OCI-LY1 (cell line): ENCODE results near the gene CLTC.

Experiments
- H2AFZ ChIP-seq: fragments of 200-600 bp; sonication (generic), shearing (Covaris generic); 2 replicates; pipeline ENCODE4 v1.6.0; 2014; ENCODE audit warnings: antibody characterized with exemption, mild to moderate bottlenecking, low read length
- H3F3A ChIP-seq: fragments of 200-600 bp; sonication (generic), shearing (Covaris generic); 2 replicates; pipeline ENCODE4 v1.6.0; 2014; ENCODE audit warnings: mild to moderate bottlenecking, antibody characterized with exemption, low read length, moderate library complexity; ENCODE audit not compliant: insufficient read depth
- H3K27ac ChIP-seq: fragments of 200-600 bp; sonication (generic); 2 replicates; pipeline ENCODE4 v1.5.1; 2014; ENCODE audit warnings: low read length, mixed run types, mild to moderate bottlenecking, low read depth; ENCODE audit not compliant: poor library complexity, severe bottlenecking
- H3K27me3 ChIP-seq: fragments of 200-600 bp; sonication (generic); 2 replicates; pipeline ENCODE4 v1.6.0; 2014; ENCODE audit warnings: antibody characterized with exemption, mild to moderate bottlenecking, low read length, moderate library complexity; ENCODE audit not compliant: insufficient read depth
- H3K36me3 ChIP-seq: fragments of 200-600 bp; sonication (generic); 2 replicates; pipeline ENCODE4 v1.6.1; 2014; ENCODE audit warnings: mild to moderate bottlenecking, antibody characterized with exemption, low read length, moderate library complexity, mixed read lengths; ENCODE audit not compliant: insufficient read depth
- H3K4me1 ChIP-seq: fragments of 200-600 bp; sonication (generic); 2 replicates; pipeline ENCODE4 v1.5.1; 2014; ENCODE audit warnings: mild to moderate bottlenecking, low read length, moderate library complexity; ENCODE audit not compliant: insufficient read depth, severe bottlenecking
- H3K4me2 ChIP-seq: fragments of 200-600 bp; sonication (generic), shearing (Covaris generic); 2 replicates; pipeline ENCODE4 v1.6.1; 2014; ENCODE audit warnings: low read length
- H3K4me3 ChIP-seq: fragments of 200-600 bp; sonication (generic); 2 replicates; pipeline ENCODE4 v1.5.1; 2014; ENCODE audit warnings: low read length, low read depth, mild to moderate bottlenecking, mixed read lengths; ENCODE audit not compliant: poor library complexity, severe bottlenecking
- H3K79me2 ChIP-seq: fragments of 200-600 bp; shearing (Covaris generic); 2 replicates; pipeline ENCODE4 v1.6.1; 2016; ENCODE audit warnings: mixed run types, low read length, mixed read lengths; ENCODE audit not compliant: insufficient read depth
- H3K9ac ChIP-seq: fragments of 200-600 bp; sonication (generic), shearing (Covaris generic); 2 replicates; pipeline ENCODE4 v1.6.1; 2014; ENCODE audit warnings: mild to moderate bottlenecking, low read length, mixed read lengths
- H3K9me2 ChIP-seq: fragments of 200-600 bp; sonication (generic), shearing (Covaris generic); 2 replicates; pipeline ENCODE4 v1.6.1; 2014; ENCODE audit warnings: low read depth, mild to moderate bottlenecking, low read length, mixed read lengths
- H3K9me3 ChIP-seq: fragments of 200-600 bp; shearing (Covaris generic); 2 replicates; pipeline ENCODE4 v1.6.1; 2014; ENCODE audit warnings: low read length, mixed read lengths
- H4K20me1 ChIP-seq: fragments of 200-600 bp; sonication (generic), shearing (Covaris generic); 2 replicates; pipeline ENCODE4 v1.6.0; 2016; ENCODE audit warnings: mild to moderate bottlenecking, low read length; ENCODE audit not compliant: insufficient read depth
- EZH2 ChIP-seq: fragments of 200-600 bp; sonication (generic), shearing (Covaris generic); IDR thresholded peaks from 2 replicates; pipeline ENCODE4 v1.8.0; 2017; ENCODE audit warnings: borderline replicate concordance, mixed run types, mild to moderate bottlenecking, antibody characterized with exemption, low read length, moderate library complexity, mixed read lengths
- TF ChIP-seq, protein P1 (sequence below): fragments of 200-600 bp; sonication (generic), shearing (Covaris generic); IDR thresholded peaks from 2 replicates; pipeline ENCODE4 v1.5.1; 2017; ENCODE audit warnings: mild to moderate bottlenecking, antibody characterized with exemption, low read length, moderate library complexity, mixed read lengths

CLTC gene

DNA sequence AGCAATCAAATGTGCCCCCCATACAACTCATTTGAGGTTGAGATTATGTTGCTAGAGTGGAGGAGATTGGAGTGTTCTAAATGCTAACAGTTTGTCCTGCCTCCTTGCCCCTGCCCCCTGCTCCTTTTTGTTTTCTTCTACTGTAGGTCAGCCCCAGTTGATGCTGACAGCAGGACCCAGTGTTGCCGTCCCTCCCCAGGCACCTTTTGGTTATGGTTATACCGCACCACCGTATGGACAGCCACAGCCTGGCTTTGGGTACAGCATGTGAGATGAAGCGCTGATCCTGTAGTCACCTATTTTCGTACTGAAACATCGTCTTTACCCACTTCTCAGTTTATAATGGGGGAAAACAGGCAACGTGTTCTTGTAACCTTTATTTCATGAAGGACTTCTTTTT, 73.9 kb downstream of the CLTC start:
- Histone ChIP-seq H3K79me2 (peaks cover 39% of the 10 kb centered on the region), H3K9me3 (no peaks in the 10 kb centered on the region), H3K27me3 (no peaks in the 10 kb centered on the region), H3K4me3 (no peak overlapping the region), H3K27ac (no peak overlapping the region), H4K20me1 (0 out of 2 replicates have a peak, but pooled peaks cover 3% of the 10 kb centered on the region), H3F3A (0 out of 2 replicates have a peak, but pooled peaks cover 5% of the 10 kb centered on the region), H2AFZ (no peak overlapping the region), H3K4me1 (no peaks in the 10 kb centered on the region), H3K36me3 (peaks cover 94% of the 10 kb centered on the region), H3K9me2 (no peaks in the 10 kb centered on the region), H3K9ac (no peak overlapping the region), H3K4me2 (no peak overlapping the region)
- TF ChIP-seq, protein P1, sequence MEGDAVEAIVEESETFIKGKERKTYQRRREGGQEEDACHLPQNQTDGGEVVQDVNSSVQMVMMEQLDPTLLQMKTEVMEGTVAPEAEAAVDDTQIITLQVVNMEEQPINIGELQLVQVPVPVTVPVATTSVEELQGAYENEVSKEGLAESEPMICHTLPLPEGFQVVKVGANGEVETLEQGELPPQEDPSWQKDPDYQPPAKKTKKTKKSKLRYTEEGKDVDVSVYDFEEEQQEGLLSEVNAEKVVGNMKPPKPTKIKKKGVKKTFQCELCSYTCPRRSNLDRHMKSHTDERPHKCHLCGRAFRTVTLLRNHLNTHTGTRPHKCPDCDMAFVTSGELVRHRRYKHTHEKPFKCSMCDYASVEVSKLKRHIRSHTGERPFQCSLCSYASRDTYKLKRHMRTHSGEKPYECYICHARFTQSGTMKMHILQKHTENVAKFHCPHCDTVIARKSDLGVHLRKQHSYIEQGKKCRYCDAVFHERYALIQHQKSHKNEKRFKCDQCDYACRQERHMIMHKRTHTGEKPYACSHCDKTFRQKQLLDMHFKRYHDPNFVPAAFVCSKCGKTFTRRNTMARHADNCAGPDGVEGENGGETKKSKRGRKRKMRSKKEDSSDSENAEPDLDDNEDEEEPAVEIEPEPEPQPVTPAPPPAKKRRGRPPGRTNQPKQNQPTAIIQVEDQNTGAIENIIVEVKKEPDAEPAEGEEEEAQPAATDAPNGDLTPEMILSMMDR, result no peak
- no peak for TF ChIP-seq EZH2

DNA sequence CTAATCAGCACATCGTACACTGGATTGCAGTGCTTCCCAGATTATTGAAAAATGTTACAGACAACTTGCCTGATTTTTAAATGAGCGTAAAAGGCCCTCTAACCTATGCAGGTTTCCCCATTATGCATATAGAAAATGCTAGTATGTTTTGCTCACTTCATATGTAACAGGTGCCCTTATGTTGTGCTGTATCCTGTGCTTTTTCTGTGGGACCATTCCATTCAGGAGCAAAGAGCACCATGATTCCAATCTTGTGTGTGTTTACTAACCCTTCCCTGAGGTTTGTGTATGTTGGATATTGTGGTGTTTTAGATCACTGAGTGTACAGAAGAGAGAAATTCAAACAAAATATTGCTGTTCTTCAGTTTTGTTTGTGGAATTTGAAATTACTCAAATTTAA, 74.6 kb downstream of the CLTC start:
- H2AFZ ChIP-seq, result no peak overlapping the region
- no peak for TF ChIP-seq EZH2
- TF ChIP-seq, protein P1, result no peak
- H3K4me1 ChIP-seq, result no peaks in the 10 kb centered on the region
- no peak overlapping the region for H3K4me3 ChIP-seq
- H3K9me3 ChIP-seq, result no peaks in the 10 kb centered on the region
- H3K79me2 ChIP-seq, result peaks cover 39% of the 10 kb centered on the region
- peaks cover 94% of the 10 kb centered on the region for H3K36me3 ChIP-seq
- H3F3A ChIP-seq, result 0 out of 2 replicates have a peak, but pooled peaks cover 5% of the 10 kb centered on the region
- no peak overlapping the region for H3K27ac ChIP-seq
- H3K9ac ChIP-seq, result no peak overlapping the region
- no peaks in the 10 kb centered on the region for H3K9me2 ChIP-seq
- H3K27me3 ChIP-seq, result no peaks in the 10 kb centered on the region
- 0 out of 2 replicates have a peak, but pooled peaks cover 3% of the 10 kb centered on the region for H4K20me1 ChIP-seq
- H3K4me2 ChIP-seq, result no peak overlapping the region

DNA sequence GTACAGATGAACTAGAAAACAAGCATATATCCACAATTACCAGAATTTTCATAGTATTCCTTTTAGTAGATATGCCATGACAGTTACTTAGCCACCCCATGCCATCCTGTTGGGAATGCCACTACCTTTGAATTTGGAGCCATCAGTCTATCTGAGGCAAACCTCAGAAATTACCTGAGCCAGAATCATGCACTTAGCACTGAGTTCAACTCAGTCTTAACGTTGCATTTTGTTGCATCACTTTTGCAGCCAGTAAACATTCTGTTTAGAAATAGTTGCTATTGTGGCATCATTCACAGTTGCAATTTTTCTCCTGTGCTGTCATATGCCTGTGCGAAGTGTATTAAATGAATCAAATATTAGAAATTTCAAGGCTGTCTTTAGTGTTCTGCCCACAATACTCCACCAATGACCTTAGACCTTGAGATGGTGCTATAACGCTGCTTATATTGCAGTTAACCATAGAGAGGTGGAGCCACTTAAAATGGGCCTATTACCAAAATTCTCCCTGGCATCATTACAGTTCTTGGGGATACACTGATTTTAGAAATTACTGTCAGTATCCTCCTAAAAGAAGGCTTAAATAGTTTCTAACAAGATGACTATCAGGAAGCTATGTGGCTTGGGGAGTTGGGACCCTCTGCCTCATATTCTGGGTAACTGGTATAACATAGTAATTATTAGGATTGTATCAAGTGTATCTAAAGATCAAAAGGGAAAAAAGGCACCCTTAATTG, 76.4 kb downstream of the CLTC start:
- TF ChIP-seq EZH2, result no peak
- TF ChIP-seq, protein P1, result no peak
- Histone ChIP-seq H2AFZ (no peak overlapping the region), H3K4me3 (no peak overlapping the region), H3K36me3 (peaks cover 94% of the 10 kb centered on the region), H3K4me2 (no peak overlapping the region), H3F3A (0 out of 2 replicates have a peak, but pooled peaks cover 5% of the 10 kb centered on the region), H3K4me1 (peaks cover 3% of the 10 kb centered on the region), H3K9ac (no peak overlapping the region), H4K20me1 (0 out of 2 replicates have a peak, but pooled peaks cover 3% of the 10 kb centered on the region), H3K27ac (no peak overlapping the region), H3K79me2 (peaks cover 56% of the 10 kb centered on the region), H3K9me2 (no peaks in the 10 kb centered on the region), H3K27me3 (no peaks in the 10 kb centered on the region), H3K9me3 (no peaks in the 10 kb centered on the region)
